Type B pancreatic cell (in vitro differentiated cells): ENCODE data around the gene CHFR. TPM values are rescaled to one million over a fixed set of nuclear protein-coding genes. Genes with fewer than 3 reads are reported as not detected.
"Not testable (repeated sequence)": the region's sequence is repeated elsewhere in the genome, so short reads cannot be mapped to it uniquely, and the experiment has no call there.

Experiments
- DNase-seq: peaks from one replicate; pipeline ENCODE4 v3.0.0; 2021; ENCODE audit warnings: mixed read lengths; ENCODE audit not compliant: unreplicated experiment; ENCODE audit errors: extremely low spot score
- H3K27ac Mint-ChIP-seq: 2 replicates; pipeline ENCODE4 v1.8.0; 2021; ENCODE audit warnings: mild to moderate bottlenecking, mixed read lengths
- H3K27me3 Mint-ChIP-seq: 2 replicates; pipeline ENCODE4 v1.8.0; 2021; ENCODE audit warnings: mixed read lengths
- H3K36me3 Mint-ChIP-seq: 2 replicates; pipeline ENCODE4 v1.8.0; 2021; ENCODE audit warnings: mixed read lengths
- H3K4me1 Mint-ChIP-seq: one replicate; pipeline ENCODE4 v1.8.0; 2021; ENCODE audit warnings: mixed read lengths; ENCODE audit not compliant: unreplicated experiment
- H3K4me3 Mint-ChIP-seq: 2 replicates; pipeline ENCODE4 v1.8.0; 2021; ENCODE audit warnings: mild to moderate bottlenecking, mixed read lengths
- H3K9me3 Mint-ChIP-seq: 2 replicates; pipeline ENCODE4 v1.8.0; 2021; ENCODE audit warnings: mixed read lengths
- total RNA-seq: library from RNA; stranded (reverse); gene quantifications from 2 replicates; pipeline ENCODE4 v1.2.1, GENCODE V29; 2021; ENCODE audit warnings: low replicate concordance
- TF ChIP-seq, protein P1 (sequence below): fragments of 200-600 bp; sonication (generic); conservative IDR thresholded peaks from 2 replicates; pipeline ENCODE4 v1.5.0; 2021; ENCODE audit warnings: antibody characterized with exemption, mild to moderate bottlenecking

CHFR gene
- total RNA-seq, 1 donor from 2014 or later, result 37.1 TPM

DNA sequence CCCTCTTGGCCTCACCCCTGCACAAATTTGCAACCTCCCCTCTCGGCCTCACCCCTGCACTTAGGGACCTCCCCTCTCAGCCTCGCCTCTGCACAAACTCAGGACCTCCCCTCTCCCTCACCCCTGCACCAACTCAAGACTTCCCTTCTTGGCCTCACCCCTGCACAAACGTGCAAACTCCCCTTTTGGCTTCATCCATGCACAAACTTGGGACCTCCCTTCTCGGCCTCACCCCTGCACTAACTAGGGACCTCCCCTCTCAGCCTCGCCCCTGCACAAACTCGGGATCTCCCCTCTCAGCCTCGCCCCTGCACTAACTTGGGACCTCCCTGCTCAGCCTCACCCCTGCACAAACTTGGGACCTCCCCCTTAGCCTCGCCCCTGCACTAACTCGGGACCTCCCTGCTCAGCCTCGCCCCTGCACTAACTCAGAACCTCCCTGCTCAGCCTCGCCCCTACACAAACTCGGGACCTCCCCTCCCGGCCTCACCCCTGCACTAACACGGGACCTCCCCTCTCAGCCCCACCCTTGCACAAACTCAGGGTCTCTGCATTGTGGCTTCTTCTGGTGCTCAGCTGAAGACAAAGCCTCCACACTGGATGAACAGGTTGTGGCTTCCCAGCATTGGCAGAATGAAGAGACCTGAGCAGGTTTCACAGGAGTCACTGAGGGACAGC lies 47.7 kb downstream of the CHFR start:
- TF ChIP-seq, protein P1, sequence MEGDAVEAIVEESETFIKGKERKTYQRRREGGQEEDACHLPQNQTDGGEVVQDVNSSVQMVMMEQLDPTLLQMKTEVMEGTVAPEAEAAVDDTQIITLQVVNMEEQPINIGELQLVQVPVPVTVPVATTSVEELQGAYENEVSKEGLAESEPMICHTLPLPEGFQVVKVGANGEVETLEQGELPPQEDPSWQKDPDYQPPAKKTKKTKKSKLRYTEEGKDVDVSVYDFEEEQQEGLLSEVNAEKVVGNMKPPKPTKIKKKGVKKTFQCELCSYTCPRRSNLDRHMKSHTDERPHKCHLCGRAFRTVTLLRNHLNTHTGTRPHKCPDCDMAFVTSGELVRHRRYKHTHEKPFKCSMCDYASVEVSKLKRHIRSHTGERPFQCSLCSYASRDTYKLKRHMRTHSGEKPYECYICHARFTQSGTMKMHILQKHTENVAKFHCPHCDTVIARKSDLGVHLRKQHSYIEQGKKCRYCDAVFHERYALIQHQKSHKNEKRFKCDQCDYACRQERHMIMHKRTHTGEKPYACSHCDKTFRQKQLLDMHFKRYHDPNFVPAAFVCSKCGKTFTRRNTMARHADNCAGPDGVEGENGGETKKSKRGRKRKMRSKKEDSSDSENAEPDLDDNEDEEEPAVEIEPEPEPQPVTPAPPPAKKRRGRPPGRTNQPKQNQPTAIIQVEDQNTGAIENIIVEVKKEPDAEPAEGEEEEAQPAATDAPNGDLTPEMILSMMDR, result no peak
- no peaks in the 10 kb centered on the region for H3K27me3 Mint-ChIP-seq
- H3K4me3 Mint-ChIP-seq, result no peak overlapping the region
- H3K4me1 Mint-ChIP-seq, result peaks cover 4% of the 10 kb centered on the region
- H3K36me3 Mint-ChIP-seq, result peaks cover 9% of the 10 kb centered on the region
- no peak for DNase-seq
- no peaks in the 10 kb centered on the region for H3K9me3 Mint-ChIP-seq
- no peak overlapping the region for H3K27ac Mint-ChIP-seq

DNA sequence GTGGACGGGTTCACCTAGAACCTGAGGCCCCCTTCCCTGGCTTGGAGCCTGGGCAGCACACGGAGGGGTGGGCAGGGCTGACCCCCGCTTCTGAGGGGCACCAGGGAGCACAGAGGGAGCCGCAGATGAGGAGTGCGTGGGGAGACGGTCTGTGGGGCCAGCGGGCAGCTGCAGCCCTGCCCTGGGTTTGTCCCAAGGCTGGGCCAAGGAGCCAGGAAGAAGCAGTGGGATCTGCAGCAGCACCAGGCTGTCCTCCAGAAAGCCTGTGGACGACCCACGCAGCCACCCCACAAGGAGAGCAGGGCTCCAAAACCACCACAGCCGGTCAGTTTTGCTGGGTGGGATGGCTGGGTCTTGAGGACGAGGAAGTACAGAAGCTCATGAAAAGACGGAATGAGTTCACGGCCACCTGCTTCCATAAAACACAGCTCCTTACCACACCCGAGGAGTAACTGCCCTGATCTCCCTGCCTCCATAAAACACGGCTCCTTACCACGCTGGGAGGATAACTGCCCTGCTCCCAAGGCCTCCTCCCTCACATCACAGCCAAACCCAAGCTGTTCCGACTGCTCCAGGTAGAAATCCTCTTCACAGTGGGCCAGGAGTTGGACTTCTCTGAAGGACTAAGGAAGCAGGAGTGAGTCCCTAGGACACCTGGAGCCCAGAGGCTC lies 48.9 kb downstream of the CHFR start:
- TF ChIP-seq, protein P1, result no peak
- no peak for DNase-seq
- no peaks in the 10 kb centered on the region for H3K9me3 Mint-ChIP-seq
- no peak overlapping the region for H3K4me3 Mint-ChIP-seq
- H3K27ac Mint-ChIP-seq, result no peak overlapping the region
- H3K27me3 Mint-ChIP-seq, result no peaks in the 10 kb centered on the region
- peaks cover 9% of the 10 kb centered on the region for H3K36me3 Mint-ChIP-seq
- peaks cover 4% of the 10 kb centered on the region for H3K4me1 Mint-ChIP-seq

DNA sequence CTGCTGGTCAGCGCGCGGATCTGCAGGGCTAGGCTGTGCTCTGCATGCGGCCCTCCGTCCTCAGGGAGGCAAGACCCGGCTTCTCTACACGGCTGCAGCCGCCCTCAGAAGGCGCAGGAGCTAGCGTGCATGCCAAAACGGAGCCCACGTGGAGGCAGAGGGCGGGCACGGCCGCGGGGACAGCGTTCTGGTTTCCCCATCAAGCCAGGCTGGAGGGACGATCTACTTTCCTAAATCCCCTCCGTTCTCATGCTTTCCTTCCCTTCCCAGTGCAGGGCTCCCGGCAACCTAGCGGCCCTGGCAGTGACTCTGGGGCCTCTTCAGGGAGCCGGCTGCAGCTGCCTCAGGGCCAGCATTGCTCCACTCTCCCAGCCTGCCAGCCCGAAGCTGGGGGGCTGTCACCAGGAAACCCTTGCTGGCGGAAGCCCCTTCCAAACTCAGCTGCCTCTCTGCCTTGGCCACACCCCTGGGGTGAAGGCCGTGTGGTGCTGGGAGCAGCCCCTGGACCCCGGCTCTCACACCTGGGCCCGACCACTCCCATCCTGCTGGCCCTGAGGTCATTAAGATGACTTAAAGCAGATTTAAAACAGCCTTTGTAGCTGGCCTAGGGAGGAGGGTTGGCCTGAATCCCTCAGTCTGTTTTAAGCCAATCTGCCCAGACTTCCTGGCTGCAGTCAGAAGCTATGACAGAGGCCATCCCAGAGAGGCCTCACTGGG lies 49.6 kb downstream of the CHFR start:
- TF ChIP-seq, protein P1, result no peak
- Mint-ChIP-seq H3K4me1 (peaks cover 4% of the 10 kb centered on the region), H3K4me3 (no peak overlapping the region), H3K27me3 (no peaks in the 10 kb centered on the region), H3K36me3 (peaks cover 9% of the 10 kb centered on the region), H3K27ac (no peak overlapping the region), H3K9me3 (no peaks in the 10 kb centered on the region)
- no peak for DNase-seq

DNA sequence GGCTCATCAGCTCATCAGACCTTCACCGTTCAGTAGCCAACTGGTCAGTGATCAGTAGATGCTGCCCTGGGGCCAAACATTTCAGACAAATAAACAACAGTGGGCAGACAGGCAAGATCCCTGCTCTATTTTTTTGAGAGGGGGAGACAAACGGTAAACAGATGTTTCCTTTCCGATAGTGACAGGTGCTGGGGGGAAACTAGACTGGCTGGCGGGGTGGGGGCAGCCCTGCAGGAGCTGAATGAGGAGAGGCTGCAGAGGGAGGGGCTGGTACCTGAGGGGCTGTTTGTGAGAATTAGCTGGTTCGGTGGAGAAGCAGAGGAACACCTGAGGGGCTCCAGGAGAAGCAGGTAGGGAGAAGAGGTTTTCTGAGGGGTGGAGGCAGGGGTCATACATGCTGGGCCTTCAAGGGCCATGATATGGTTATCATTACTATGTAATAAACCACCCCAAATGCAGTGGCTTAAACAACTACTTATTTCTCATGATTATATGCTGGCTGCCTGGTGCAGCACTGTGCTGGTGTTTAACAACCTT lies 50.5 kb downstream of the CHFR start:
- TF ChIP-seq, protein P1, result no peak
- Mint-ChIP-seq H3K4me1 (peaks cover 4% of the 10 kb centered on the region), H3K27ac (no peak overlapping the region), H3K27me3 (no peaks in the 10 kb centered on the region), H3K9me3 (no peaks in the 10 kb centered on the region), H3K4me3 (no peak overlapping the region), H3K36me3 (peaks cover 4% of the 10 kb centered on the region)
- DNase-seq, result no peak

DNA sequence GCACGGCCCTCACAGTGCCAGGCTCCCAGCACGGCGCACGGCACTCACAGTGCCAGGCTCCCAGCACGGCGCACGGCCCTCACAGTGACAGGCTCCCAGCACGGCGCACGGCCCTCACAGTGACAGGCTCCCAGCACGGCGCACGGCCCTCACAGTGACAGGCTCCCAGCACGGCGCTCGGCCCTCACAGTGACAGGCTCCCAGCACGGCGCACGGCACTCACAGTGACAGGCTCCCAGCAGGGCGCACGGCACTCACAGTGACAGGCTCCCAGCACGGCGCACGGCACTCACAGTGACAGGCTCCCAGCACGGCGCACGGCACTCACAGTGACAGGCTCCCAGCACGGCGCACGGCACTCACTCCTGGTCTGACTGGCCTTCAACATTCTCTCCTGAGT lies 51.2 kb downstream of the CHFR start:
- H3K27me3 Mint-ChIP-seq, H3K4me3 Mint-ChIP-seq, H3K36me3 Mint-ChIP-seq, DNase-seq, H3K9me3 Mint-ChIP-seq, H3K27ac Mint-ChIP-seq, H3K4me1 Mint-ChIP-seq: not testable (repeated sequence)
